Endothelial cell of umbilical vein (primary cell): ENCODE measurements around the gene SLC16A4. TPM values are rescaled to one million over a fixed set of nuclear protein-coding genes. Genes with fewer than 3 reads are reported as not detected.

Source experiments
- BruUV-seq: library from RNA; stranded (reverse); fragments of 400-500 nt; replicated peaks from 2 replicates; lab custom pipeline; 2021; lab: Mats Ljungman, UMichigan
- CTCF ChIA-PET: fragments of 300-600, 350-600 bp; sonication (Branson Sonifier 250); formaldehyde crosslinking; loops from one replicate; lab custom pipeline; 2021; ENCODE audit warnings: antibody characterized with exemption, inconsistent platforms; lab: Charles Lee
- POLR2A ChIA-PET: fragments of 300-600, 350-600 bp; sonication (Branson Sonifier 250); formaldehyde crosslinking; loops from one replicate; lab custom pipeline; 2021; ENCODE audit warnings: antibody characterized with exemption, inconsistent platforms; lab: Charles Lee
- DNase-seq: peaks from one replicate; pipeline ENCODE4 v3.0.0-alpha.2; 2011; ENCODE audit warnings: low read depth, low spot score
- FAIRE-seq: peaks from 2 replicates; lab custom pipeline; 2011; peaks lifted over from hg19 to GRCh38; lab: Jason Lieb, UNC
- H2AFZ ChIP-seq: 2 replicates; pipeline ENCODE4 v1.6.0; 2012; ENCODE audit warnings: low read depth, low read length, control low read depth, inconsistent platforms
- H3K27ac ChIP-seq: 2 replicates; pipeline ENCODE4 v1.5.1; 2011; ENCODE audit warnings: low read depth, mild to moderate bottlenecking, control low read depth, low read length, moderate library complexity; ENCODE audit not compliant: insufficient read depth
- H3K27me3 ChIP-seq, 2 experiments: 2 replicates each; pipeline versions ENCODE4 v1.6.0 to v1.6.1; 2011; ENCODE audit warnings: low read length in 2 of 2, mixed read lengths in 1 of 2; ENCODE audit not compliant: control insufficient read depth in 2 of 2, insufficient read depth in 2 of 2
- H3K36me3 ChIP-seq, 2 experiments: 2 replicates in 1 of 2; 3 replicates in 1 of 2; pipeline ENCODE4 v1.5.1; 2011; ENCODE audit warnings: low read length in 2 of 2, mild to moderate bottlenecking in 1 of 2, moderate library complexity in 1 of 2; ENCODE audit not compliant: control insufficient read depth in 2 of 2, insufficient read depth in 2 of 2; ENCODE audit errors: extremely low read depth in 1 of 2
- H3K4me1 ChIP-seq: 3 replicates; pipeline ENCODE4 v1.5.1; 2011; ENCODE audit warnings: mild to moderate bottlenecking, low read length; ENCODE audit not compliant: control insufficient read depth, insufficient read depth; ENCODE audit errors: extremely low read depth
- H3K4me2 ChIP-seq: 2 replicates; pipeline ENCODE4 v1.6.1; 2011; ENCODE audit warnings: low read length, control low read depth, mixed read lengths; ENCODE audit not compliant: insufficient read depth
- H3K4me3 ChIP-seq, 3 experiments: fragments of 200-600 bp in 1 of 3; sonication (generic), shearing (Covaris generic) in 1 of 3; replicated peaks in 1 of 3; 2 replicates each; pipeline ENCODE4 v1.5.1; 2011 to 2016; ENCODE audit warnings: control low read depth in 3 of 3, low read length in 3 of 3, mild to moderate bottlenecking in 2 of 3, inconsistent platforms in 1 of 3, low read depth in 1 of 3, moderate library complexity in 1 of 3; ENCODE audit not compliant: insufficient read depth in 1 of 3
- H3K79me2 ChIP-seq: 2 replicates; pipeline ENCODE4 v1.6.0; 2012; ENCODE audit warnings: low read length, inconsistent platforms; ENCODE audit not compliant: control insufficient read depth, insufficient read depth
- H3K9ac ChIP-seq: replicated peaks from 2 replicates; pipeline ENCODE3; 2011; ENCODE audit warnings: low read length, control low read depth; ENCODE audit not compliant: insufficient read depth; ENCODE audit errors: extremely low read depth
- H3K9me1 ChIP-seq: replicated peaks from 3 replicates; pipeline ENCODE4 v1.6.0; 2011; ENCODE audit warnings: mild to moderate bottlenecking, low read length; ENCODE audit not compliant: control insufficient read depth, insufficient read depth; ENCODE audit errors: extremely low read depth
- H3K9me3 ChIP-seq: replicated peaks from 2 replicates; pipeline ENCODE4 v1.5.1; 2012; ENCODE audit warnings: low read length, inconsistent platforms; ENCODE audit not compliant: control insufficient read depth, insufficient read depth
- H4K20me1 ChIP-seq: replicated peaks from 2 replicates; pipeline ENCODE3; 2011; ENCODE audit warnings: mild to moderate bottlenecking, low read length; ENCODE audit not compliant: control insufficient read depth, insufficient read depth; ENCODE audit errors: extremely low read depth
- EZH2 ChIP-seq: IDR thresholded peaks from 2 replicates; pipeline ENCODE4 v1.6.1; 2012; ENCODE audit warnings: borderline replicate concordance, low read depth, mild to moderate bottlenecking, moderate library complexity, low read length, inconsistent platforms; ENCODE audit not compliant: severe bottlenecking
- FOS ChIP-seq: IDR thresholded peaks from 2 replicates; pipeline ENCODE4 v1.6.1; 2011; ENCODE audit warnings: mild to moderate bottlenecking, low read length, moderate library complexity, borderline replicate concordance; ENCODE audit not compliant: insufficient read depth
- GATA2 ChIP-seq: IDR thresholded peaks from 2 replicates; pipeline ENCODE4 v1.7.0; 2011; ENCODE audit warnings: low read depth, mild to moderate bottlenecking, moderate library complexity, mixed read lengths, low read length; ENCODE audit not compliant: insufficient read length, insufficient read depth
- JUN ChIP-seq: IDR thresholded peaks from 2 replicates; pipeline ENCODE4 v1.6.1; 2011; ENCODE audit warnings: borderline replicate concordance, low read depth; ENCODE audit not compliant: insufficient read length, insufficient read depth
- MYC ChIP-seq: IDR thresholded peaks from one replicate; pipeline ENCODE4 v1.6.1; 2011; ENCODE audit warnings: mild to moderate bottlenecking, low read depth, low read length
- POLR2A ChIP-seq: IDR thresholded peaks from 2 replicates; pipeline ENCODE4 v1.6.1; 2012; ENCODE audit warnings: low read depth, mild to moderate bottlenecking, control low read depth, low read length
- POLR2AphosphoS5 ChIP-seq: IDR thresholded peaks from 2 replicates; pipeline ENCODE4 v1.6.1; 2012; ENCODE audit warnings: low read depth, mild to moderate bottlenecking, control low read depth, low read length, moderate library complexity; ENCODE audit not compliant: insufficient read depth
- dilution Hi-C: fragments of 300-500 bp; cut with MboI; formaldehyde crosslinking; loops from one replicate; pipeline ENCODE4 v1.15.0; 2019; ENCODE audit warnings: low sequenced_read_pairs; ENCODE audit not compliant: extremely low pct_ligation_motif_present
- intact Hi-C: fragments of 100-400 bp; cut with micrococcal nuclease; formaldehyde crosslinking; loops from one replicate; pipeline ENCODE4 v1.10.0; 2022
- polyA plus RNA-seq, 4 experiments: library from polyadenylated mRNA; depleted of rRNA in 3 of 4; stranded (reverse) in 3 of 4; unstranded in 1 of 4; fragments of >200 nt; gene quantifications; 2 replicates each; pipeline versions ENCODE4 v1.2.1 to v1.2.3, GENCODE V29; 2011 to 2012; ENCODE audit warnings: missing spikeins in 1 of 4
- total RNA-seq: library from RNA; stranded (reverse); gene quantifications from 2 replicates; pipeline ENCODE4 v1.2.3, GENCODE V29; 2021
- TF ChIP-seq, protein P1 (sequence below): IDR thresholded peaks from 2 replicates; pipeline ENCODE4 v1.6.1; 2011; ENCODE audit not compliant: insufficient read depth, insufficient read length

The SLC16A4 gene
- total and polyA plus RNA-seq, 2 donors (not counting 3 experiments of a cell fraction or from before 2014, with no cell fraction given), result 2.8 to 7.2 TPM

DNA sequence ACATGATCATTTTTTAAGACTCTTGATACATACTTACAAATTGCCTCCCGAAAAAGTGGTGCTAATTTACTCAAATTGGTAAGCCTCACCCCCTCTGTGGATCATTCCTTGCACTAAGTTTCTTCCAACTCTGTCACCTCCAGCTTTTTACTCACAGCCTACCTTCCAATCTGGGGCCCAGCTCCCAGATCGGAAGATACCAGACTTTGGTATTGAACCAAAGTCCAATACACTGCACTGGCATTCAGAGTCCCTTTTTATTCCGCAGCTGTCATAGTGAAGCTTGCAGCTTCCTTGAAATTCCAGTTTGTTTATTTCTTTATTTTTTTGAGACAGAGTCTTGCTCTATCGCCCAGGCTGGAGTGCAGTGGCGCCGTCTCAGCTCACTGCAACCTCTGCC, 18.5 kb upstream of the SLC16A4 start:
- no peak overlapping the region for H3K4me3 ChIP-seq
- DNase-seq (no peak), FAIRE-seq (no peak)
- no peak overlapping the region for H3K4me2 ChIP-seq
- dilution Hi-C loops (no loop called here), intact Hi-C loops (no loop called here)
- peaks cover 3% of the 10 kb centered on the region in 2 experiments for H3K36me3 ChIP-seq
- H3K27ac ChIP-seq, result no peak overlapping the region
- POLR2A ChIA-PET, result interaction anchor here (0.6 to 1.2 kb wide), 3 partner anchors 71 to 212 kb away, joined by 3 read pairs; no protein-coding TSS in a partner anchor
- CTCF ChIA-PET, result interaction anchor here (1.7 to 8.3 kb wide), 5 partner anchors 28 to 202 kb away, joined by 3 to 120 read pairs (median 22); no protein-coding TSS in a partner anchor
- no peaks in the 10 kb centered on the region for H3K9me3 ChIP-seq
- no peak overlapping the region for H3K9ac ChIP-seq
- no peaks in the 10 kb centered on the region for H3K9me1 ChIP-seq
- BruUV-seq, result no TSS peak
- H3K4me1 ChIP-seq, result peaks cover 9% of the 10 kb centered on the region
- TF ChIP-seq MYC (no peak), POLR2AphosphoS5 (no peak), FOS (no peak)
- H3K79me2 ChIP-seq, result peaks cover 19% of the 10 kb centered on the region
- H3K27me3 ChIP-seq, result no peaks in the 10 kb centered on the region
- no peaks in the 10 kb centered on the region for H4K20me1 ChIP-seq
- no peak overlapping the region for H2AFZ ChIP-seq

DNA sequence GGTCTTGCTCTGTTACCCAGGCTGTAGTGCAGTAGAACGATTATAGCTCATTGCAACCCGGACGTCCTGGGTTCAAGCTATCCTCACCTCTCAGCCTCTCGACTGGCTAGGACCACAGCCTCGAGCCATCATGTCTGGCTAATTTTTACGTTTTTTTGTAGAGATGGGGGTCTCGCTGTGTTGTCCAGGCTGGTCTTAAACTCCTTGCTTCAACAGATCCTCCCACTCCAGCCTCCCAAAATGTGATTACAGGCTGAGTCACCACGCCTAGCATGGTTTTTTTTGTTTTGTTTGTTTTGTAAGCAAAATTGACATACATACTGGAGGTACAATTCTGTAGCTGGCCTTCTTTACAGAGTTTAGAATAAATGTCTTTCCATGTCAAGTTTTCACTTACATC, 17.7 kb upstream of the SLC16A4 start:
- POLR2A ChIA-PET, result interaction anchor here (1.2 kb wide), 2 partner anchors 70 to 88 kb away, joined by 3 read pairs; no protein-coding TSS in a partner anchor
- peak overlapping the region; percentile 92 for H3K4me2 ChIP-seq

More for the DNA sequence above, 17.7 kb upstream of the SLC16A4 start:
- H3K27ac ChIP-seq, result no peak overlapping the region
- H3K27me3 ChIP-seq, result no peaks in the 10 kb centered on the region
- no peak overlapping the region for H3K9ac ChIP-seq
- H3K4me3 ChIP-seq, result no peak overlapping the region
- intact Hi-C loops (no loop called here), dilution Hi-C loops (no loop called here)
- H3K9me3 ChIP-seq, result no peaks in the 10 kb centered on the region
- FAIRE-seq, result no peak
- peaks cover 9% of the 10 kb centered on the region for H3K4me1 ChIP-seq
- DNase-seq, result no peak
- H4K20me1 ChIP-seq, result no peaks in the 10 kb centered on the region
- BruUV-seq, result no TSS peak
- no peak overlapping the region for H2AFZ ChIP-seq
- CTCF ChIA-PET, result interaction anchor here (0.7 to 5.6 kb wide), 7 partner anchors 15 to 201 kb away, joined by 3 to 120 read pairs (median 7); partner anchors contain the start of gene RBM15
- H3K9me1 ChIP-seq, result no peaks in the 10 kb centered on the region
- peaks cover 5 to 6% of the 10 kb centered on the region in 2 experiments for H3K36me3 ChIP-seq
- peaks cover 19% of the 10 kb centered on the region for H3K79me2 ChIP-seq
- no peak for TF ChIP-seq MYC
- TF ChIP-seq, protein P1, sequence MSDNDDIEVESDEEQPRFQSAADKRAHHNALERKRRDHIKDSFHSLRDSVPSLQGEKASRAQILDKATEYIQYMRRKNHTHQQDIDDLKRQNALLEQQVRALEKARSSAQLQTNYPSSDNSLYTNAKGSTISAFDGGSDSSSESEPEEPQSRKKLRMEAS, result no peak
- no peak for TF ChIP-seq FOS
- TF ChIP-seq POLR2A, result no peak
- no peak for TF ChIP-seq JUN
- TF ChIP-seq GATA2, result no peak
- TF ChIP-seq EZH2, result no peak
